HG03095 (cell line): Measurements from ENCODE around the gene OXCT1.
"Not testable (repeated sequence)": the region's sequence is repeated elsewhere in the genome, so short reads cannot be mapped to it uniquely, and the experiment has no call there.

Experiments used
- ATAC-seq: cut with Tn5 transposase; IDR thresholded peaks from one replicate; pipeline ENCODE4 v1.9.1; 2021; ENCODE audit warnings: moderate library complexity; ENCODE audit not compliant: unreplicated experiment

The OXCT1 gene

GRCh38 chr5:41831155-41831554 lies 39.1 kb downstream of the OXCT1 start:
- ATAC-seq: no peak

- no peak for ATAC-seq
Measured at GRCh38 chr5:41827792-41828191, 42.4 kb downstream of the OXCT1 start.

DNA sequence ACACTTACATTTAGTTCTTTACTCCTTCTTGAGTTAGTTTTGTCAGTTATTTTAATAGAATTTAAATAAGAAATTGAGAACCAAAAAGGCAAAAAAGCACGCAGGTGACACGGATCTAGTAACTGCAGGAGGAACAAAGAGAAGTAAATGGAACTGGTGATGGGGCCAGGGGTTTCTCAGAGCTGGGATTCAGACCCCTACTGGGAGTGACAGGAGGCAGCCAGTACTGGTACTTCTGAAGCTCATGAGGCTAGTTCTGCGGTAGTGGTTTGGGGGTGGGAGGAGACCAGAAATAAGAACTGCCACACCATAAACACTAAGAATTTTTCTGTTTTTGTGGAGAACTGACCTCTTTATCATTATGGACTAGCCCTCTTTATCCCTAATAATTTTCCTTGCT lies 48.2 kb downstream of the OXCT1 start:
- no peak for ATAC-seq

DNA sequence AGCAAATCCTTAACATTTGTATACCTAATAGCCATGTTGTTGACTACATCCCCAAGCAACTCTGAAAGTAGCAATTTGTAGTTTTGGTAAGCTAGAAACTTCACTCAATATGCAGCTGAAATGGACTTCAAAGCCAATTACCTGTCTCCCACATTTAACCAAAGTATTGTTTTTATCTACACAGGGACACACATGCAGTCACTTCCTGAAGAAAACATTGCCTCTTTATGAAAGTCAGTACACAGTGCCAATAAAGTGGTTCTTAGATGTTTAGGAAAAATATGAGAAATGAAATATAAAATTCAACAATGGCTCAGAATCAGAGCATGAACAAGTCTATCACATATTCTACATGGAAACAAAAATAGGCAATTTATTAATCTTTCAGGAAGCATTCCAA lies 49.2 kb downstream of the OXCT1 start:
- no peak for ATAC-seq

GRCh38 chr5:41820150-41820549 lies 50.1 kb downstream of the OXCT1 start:
- ATAC-seq: no peak

- no peak for ATAC-seq
Measured at GRCh38 chr5:41817625-41818301, 52.5 kb downstream of the OXCT1 start.

GRCh38 chr5:41815663-41816229 lies 54.5 kb downstream of the OXCT1 start:
- no peak for ATAC-seq

DNA sequence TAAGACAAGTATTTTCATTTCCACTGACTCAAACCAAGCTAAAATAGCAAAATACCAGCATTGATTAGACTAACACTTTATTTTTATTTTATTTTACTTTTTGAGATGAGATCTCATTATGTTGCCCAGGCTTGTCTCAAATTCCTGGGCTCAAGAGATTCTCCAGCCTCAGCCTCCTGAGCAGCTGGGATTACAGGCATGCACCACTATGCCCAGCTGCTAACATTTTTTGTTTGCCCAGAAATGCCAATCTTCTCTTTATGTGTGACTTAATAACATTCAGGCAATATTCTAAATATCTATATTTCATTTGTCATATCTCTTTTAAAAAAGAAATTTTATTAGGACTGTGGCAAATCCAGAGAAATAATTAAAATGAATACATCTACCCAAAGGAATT lies 55.0 kb downstream of the OXCT1 start:
- ATAC-seq: no peak

DNA sequence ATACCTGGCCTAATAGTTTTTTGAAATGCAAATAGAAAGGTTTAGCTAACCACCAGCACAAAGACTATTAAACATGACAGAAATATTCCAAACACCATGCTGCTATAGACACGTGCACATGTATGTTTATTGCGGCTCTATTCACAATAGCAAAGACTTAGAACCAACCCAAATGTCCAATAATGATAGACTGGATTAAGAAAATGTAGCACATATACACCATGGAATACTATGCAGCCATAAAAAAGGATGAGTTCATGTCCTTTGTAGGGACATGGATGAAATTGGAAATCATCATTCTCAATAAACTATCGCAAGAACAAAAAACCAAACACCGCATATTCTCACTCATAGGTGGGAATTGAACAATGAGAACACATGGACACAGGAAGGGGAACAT lies 55.9 kb downstream of the OXCT1 start:
- ATAC-seq: not testable (repeated sequence)

DNA sequence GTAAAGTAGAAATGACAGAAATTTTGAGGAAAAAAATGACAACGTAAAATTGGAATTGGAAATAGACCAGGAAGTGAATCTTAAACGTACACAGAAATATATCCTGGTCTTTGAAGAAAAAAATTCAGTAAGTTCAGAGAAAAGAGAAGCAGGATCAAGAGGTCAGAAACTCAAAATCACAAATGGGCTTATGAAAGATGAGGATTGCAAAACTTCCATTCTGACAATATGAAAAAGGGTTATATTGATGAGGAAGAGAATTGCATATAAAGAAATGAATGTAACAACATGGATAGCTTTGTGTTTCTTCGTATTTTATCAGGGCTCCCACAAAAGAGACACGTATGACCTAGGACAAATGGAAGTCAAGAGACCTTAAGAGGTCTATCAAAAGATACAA lies 58.1 kb downstream of the OXCT1 start:
- no peak for ATAC-seq

- no peak for ATAC-seq
Measured at GRCh38 chr5:41809128-41809527, 61.1 kb downstream of the OXCT1 start.

DNA sequence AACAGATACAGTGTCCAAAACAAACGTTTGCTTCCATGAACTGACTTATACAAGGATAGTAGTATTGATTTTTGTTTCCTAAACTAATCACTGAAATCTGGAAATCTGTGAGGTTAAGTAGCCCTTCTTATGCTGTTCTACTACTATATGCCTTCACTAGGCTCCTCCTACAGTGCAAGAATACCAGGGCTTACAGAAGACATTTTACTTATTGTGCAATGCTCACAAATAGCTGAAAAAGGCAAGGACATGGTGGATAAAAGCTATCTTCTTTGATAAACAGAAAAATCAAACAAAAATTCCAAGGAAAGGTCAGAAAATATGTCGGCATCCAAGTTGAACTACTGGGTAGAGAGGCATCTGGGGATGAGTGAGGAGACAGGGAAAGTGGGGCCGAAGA lies 61.9 kb downstream of the OXCT1 start:
- no peak for ATAC-seq

GRCh38 chr5:41797662-41798061 lies 72.6 kb downstream of the OXCT1 start:
- no peak for ATAC-seq

GRCh38 chr5:41796061-41796460 lies 74.2 kb downstream of the OXCT1 start:
- no peak for ATAC-seq

GRCh38 chr5:41795125-41795524 lies 75.1 kb downstream of the OXCT1 start:
- ATAC-seq: no peak

DNA sequence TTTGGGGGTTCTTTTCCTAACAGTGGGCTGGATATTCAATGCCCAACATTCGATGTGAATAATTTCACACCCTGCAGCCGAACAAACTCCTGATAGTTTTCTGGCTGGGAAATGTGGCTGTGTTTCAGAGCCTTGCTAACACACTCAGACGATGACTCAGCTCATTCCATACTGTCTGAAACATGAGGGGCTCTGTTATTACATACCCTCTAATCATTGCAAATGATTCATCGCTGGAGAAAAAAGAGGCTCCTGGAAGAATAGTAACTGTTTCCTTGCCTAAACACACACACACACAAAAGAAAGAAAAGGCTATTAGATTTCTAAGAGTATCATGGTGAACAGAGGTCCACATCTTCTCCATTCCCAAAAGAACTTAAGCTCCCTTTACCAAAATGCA lies 75.8 kb downstream of the OXCT1 start:
- ATAC-seq: no peak

DNA sequence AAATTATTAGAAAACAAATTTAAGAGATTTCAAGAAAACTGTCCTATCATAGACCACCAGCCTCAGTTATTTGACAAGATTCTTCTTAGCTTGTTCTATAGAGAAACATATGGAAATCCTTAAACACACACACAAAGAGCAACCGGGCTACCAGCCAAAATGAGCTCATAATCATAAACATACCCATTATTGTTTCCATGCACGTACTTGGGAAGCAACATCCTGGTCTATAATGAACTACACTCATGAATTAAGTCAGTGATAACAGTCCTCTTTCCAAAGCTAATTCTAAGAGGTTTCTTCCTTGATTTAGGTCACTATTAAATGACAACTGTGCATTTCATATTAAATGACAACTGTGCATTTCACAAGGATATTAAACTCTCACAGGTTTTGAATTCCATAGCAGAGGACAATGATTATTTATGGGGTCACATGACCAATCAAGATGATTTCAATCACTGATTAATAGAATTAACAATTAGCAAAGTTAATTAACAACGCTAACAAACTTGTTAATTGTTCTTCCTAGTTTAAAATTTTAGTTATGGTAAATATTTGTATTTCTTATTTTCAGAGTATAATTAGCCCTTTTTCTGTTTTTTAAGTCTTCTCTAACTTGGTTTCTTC lies 77.0 kb downstream of the OXCT1 start:
- ATAC-seq: no peak

DNA sequence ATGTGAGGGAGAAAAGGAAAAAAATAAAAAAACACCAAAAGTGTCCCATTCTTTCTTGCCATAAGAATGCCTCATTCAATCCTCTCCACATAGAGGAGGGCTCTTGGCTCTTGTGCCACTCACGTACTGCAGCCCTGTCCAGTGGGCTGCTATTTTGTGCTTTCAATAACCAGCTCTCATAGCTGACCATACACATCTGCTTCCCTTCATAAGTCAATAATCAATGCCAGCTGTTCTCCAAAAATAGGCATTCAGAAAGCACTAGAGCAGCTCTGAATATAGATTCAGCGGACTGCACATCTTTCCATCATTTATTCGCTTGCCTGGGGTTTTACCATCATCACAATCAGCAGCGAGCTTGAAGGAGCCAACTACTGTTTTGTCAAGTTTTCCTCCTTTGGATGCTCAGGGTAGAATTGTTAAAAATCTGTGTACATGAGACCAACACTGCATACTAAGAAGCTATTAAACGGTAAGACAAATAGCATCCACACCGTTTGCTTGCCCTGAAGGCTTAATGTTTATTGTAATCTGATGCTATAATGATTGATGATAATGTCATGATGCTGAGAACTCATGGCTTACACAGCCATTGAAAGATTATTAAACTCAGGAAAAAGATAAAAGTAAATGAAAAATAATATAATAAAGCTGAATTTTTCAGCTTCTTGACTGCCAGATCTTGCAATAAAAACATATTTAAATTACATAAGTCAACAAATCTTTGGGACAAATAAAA lies 80.0 kb downstream of the OXCT1 start:
- ATAC-seq: no peak

DNA sequence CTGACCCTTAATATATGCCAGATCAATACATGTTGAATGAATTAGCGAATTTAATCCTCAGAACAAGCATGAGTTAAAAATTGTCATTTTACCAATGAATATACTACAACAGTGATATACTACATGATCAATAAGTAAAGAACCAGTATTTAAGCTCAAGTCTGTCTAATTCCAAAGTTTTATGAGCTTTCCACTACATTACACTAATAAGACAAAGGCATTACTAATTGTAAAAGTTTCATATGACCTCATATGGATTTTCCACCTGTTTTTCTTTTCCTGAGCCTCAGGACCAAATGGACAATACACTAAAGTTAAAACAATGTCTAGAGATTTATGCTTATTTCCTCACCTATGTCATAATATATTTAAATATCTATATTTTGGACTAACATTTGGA lies 80.8 kb downstream of the OXCT1 start:
- no peak for ATAC-seq

DNA sequence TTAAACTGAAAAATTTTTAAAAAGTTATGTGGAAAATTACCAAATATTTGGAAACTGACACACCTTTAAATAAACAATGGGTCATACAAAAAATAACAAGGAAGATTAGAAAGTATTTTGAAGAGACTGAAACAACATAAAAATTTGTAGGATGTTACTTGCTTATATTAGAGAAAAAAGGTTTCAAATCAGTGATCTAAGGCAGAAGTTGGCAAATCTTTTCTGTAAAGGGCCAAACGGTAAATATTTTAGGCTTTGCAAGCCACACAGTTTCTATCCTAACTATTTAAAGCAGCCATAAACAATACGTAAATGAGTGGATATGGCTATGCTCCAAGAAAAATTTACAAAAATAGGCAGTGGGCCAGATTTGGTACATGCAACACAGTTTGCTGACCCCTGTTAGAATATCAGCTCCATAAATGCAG lies 81.3 kb downstream of the OXCT1 start:
- no peak for ATAC-seq

- no peak for ATAC-seq
Measured at GRCh38 chr5:41787265-41787664, 83.0 kb downstream of the OXCT1 start.

- ATAC-seq: no peak
Measured at GRCh38 chr5:41785061-41785460, 85.2 kb downstream of the OXCT1 start.
